Rectal smooth muscle tissue (tissue), 1 donor: ENCODE data around the gene PTPRR.
"Not testable (repeated sequence)": the region's sequence is repeated elsewhere in the genome, so short reads cannot be mapped to it uniquely, and the experiment has no call there.

Experiments
- H3K27ac ChIP-seq: one replicate; pipeline ENCODE4 v1.7.0; 2013; ENCODE audit warnings: low read depth, low read length, inconsistent platforms
- H3K27me3 ChIP-seq: one replicate; pipeline ENCODE4 v1.7.0; 2013; ENCODE audit warnings: low read length; ENCODE audit not compliant: control insufficient read depth, insufficient read depth
- H3K36me3 ChIP-seq: one replicate; pipeline ENCODE4 v1.7.0; 2013; ENCODE audit warnings: low read length; ENCODE audit not compliant: control insufficient read depth, insufficient read depth
- H3K4me1 ChIP-seq: one replicate; pipeline ENCODE4 v1.7.0; 2013; ENCODE audit warnings: low read length; ENCODE audit not compliant: control insufficient read depth, insufficient read depth
- H3K4me3 ChIP-seq: one replicate; pipeline ENCODE4 v1.7.0; 2013; ENCODE audit warnings: low read length
- H3K9ac ChIP-seq: one replicate; pipeline ENCODE4 v1.7.0; 2013; ENCODE audit warnings: low read length

The PTPRR gene

DNA sequence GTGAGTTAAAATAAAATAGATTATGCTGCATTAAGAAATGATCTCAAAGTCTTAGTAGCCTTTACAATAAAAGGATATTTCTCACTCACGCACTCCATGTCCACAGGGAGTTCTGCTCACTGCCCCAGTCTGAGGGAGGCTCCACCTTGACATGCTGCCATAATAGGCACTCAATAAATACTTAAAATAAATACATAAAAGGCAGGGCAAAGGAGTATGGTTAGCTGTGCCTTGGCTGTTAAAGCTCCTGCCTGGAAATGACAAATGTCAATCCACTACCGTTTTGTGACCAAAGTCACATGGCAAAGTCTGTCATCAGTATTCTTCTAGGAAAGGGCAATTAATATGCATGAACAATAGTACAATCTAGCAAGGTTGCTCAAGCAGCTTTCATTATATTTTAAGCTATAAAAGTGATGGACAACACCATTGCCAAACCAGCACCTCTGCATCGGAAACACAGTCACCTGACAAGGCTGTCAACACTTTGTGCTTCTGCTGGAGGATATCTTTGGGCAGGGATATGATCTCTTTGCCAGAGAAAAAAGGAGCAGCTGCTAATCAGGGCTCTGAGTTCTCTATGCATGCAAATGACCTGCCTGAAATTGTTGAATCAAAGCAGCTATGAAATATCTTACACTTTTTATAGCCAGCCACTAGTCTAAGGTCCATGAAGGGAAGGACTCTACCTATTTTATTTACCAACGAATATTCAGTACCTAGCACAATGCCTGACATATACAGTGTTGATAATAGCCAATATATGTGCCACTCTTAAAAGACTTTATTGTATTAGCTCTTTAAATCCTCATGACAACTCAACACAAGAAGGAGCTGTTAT is 90.1 kb downstream of the PTPRR start:
- H3K9ac ChIP-seq: no peak overlapping the region
- no peak overlapping the region for H3K27ac ChIP-seq
- no peaks in the 10 kb centered on the region for H3K27me3 ChIP-seq
- H3K4me1 ChIP-seq: no peaks in the 10 kb centered on the region
- no peaks in the 10 kb centered on the region for H3K36me3 ChIP-seq
- H3K4me3 ChIP-seq: no peak overlapping the region

DNA sequence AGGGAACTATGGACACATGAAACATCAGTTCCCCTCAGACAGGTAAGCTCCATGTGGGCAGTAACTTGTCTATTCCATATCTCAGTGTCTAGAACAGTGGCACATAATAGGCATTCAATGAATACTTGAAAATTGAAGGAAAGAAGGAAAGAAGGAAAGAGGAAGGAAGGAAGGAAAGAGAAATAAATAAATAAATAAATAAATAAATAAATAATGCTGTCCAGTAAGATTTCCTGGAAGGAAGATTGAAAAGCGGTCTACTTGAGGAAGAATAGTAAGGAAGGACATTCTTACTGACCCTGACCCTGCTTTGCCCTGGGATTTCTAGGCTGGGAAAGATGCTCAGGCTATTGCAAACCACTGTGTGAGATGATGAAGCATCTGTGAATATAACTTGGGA is 91.5 kb downstream of the PTPRR start:
- Histone ChIP-seq H3K4me1 (no peaks in the 10 kb centered on the region), H3K27ac (no peak overlapping the region), H3K9ac (no peak overlapping the region), H3K27me3 (no peaks in the 10 kb centered on the region), H3K36me3 (no peaks in the 10 kb centered on the region), H3K4me3 (no peak overlapping the region)

DNA sequence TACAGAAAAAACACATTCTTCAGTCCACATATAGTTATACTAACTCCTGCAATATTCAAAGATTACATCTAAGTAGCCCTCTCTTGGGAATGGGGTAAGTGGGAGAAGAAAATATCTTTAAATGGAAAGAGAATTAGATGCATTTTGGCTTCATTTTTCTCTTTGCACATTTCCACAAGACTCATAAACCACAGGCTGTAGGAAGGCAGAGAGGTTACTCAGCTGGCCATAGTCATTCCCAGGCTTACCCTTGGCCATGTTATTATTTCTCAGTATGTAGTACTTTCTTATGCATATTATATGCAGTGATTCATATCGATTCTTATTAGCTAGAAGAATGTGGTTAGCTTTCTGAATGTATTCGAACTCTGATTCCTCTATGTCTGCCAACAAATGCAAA is 92.2 kb downstream of the PTPRR start:
- no peaks in the 10 kb centered on the region for H3K27me3 ChIP-seq
- H3K9ac ChIP-seq: no peak overlapping the region
- H3K4me1 ChIP-seq: no peaks in the 10 kb centered on the region
- H3K4me3 ChIP-seq: no peak overlapping the region
- H3K27ac ChIP-seq: no peak overlapping the region
- H3K36me3 ChIP-seq: no peaks in the 10 kb centered on the region

DNA sequence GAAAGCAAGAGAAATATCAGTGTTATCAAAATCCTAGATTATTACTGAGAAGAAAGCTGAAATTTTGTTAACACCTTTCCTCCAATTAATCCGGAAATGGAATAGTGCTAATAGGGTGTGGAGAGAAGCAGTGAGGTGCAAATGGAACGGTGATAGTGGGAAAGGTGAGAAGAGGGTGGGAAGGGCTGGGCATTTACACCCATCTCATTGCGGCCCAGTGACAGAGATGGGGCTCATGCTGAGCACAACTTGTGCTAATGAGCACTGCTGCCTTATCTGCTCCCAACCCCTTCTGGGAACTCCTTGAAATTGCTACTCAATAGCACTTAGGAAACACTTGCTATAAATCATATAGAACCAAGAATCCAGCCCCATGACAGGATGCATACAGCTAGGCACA is 94.4 kb downstream of the PTPRR start:
- H3K4me1 ChIP-seq: no peaks in the 10 kb centered on the region
- H3K27me3 ChIP-seq: no peaks in the 10 kb centered on the region
- no peak overlapping the region for H3K9ac ChIP-seq
- H3K4me3 ChIP-seq: no peak overlapping the region
- H3K27ac ChIP-seq: no peak overlapping the region
- H3K36me3 ChIP-seq: no peaks in the 10 kb centered on the region

DNA sequence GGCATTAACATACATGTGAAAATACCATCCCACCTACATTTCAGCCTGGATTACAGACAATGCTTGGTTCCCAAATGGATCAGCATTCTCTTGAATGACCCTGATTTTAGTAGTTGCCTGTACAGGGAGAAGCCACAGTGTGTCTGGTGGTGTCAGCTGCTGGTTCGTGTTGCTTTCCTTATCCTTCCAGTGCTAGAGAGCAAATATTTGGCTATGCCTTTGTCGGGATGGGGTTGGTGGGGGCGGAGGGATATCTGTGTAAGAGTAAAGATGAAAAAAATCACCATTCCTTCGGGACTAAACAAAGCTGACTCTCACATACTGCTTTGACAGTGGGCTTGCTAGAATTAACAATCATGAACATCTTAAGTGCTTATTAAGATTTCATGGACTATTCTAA is 96.0 kb downstream of the PTPRR start:
- Histone ChIP-seq H3K4me1 (no peaks in the 10 kb centered on the region), H3K4me3 (no peak overlapping the region), H3K27me3 (no peaks in the 10 kb centered on the region), H3K9ac (no peak overlapping the region), H3K36me3 (no peaks in the 10 kb centered on the region), H3K27ac (no peak overlapping the region)

DNA sequence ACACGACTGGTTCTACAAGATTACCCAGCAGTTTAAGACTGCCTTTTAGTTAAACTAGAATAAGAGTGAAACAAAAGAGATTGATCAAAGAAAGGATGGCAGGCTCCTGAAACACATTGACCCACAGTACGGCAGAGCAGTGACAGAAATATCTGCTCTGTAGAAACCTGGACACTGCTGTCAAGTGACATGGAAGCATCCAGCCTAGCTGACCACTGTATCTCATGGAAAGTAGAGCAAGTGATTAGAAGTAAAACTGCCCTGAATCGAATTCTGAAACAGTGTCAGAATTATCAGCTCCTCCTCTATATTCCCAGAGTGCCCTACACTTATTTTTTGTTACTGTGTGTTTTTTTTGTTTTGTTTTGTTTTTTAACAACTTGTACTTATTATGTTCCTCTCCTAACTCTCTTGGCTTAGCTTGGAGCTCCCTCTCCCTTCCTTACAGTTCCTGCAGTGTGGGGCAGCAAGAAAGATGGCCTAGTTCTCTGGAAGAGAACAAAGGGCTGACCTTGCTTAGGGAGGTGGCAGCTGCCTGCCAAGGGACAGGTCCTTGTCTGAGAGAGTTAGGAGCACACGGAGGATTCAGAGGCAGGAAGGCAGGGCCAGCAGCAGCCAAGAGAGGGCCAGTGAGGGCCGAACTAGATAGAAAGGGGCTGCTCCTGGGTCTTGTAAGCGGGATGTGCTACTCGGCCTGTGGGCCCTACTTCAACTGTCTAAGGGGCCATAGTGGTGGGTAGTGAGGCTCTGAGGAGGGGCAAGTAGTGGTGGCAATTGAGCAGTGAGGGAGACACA is 97.2 kb downstream of the PTPRR start:
- no peaks in the 10 kb centered on the region for H3K27me3 ChIP-seq
- no peak overlapping the region for H3K9ac ChIP-seq
- H3K4me1 ChIP-seq: no peaks in the 10 kb centered on the region
- H3K36me3 ChIP-seq: no peaks in the 10 kb centered on the region
- H3K27ac ChIP-seq: no peak overlapping the region
- H3K4me3 ChIP-seq: no peak overlapping the region

DNA sequence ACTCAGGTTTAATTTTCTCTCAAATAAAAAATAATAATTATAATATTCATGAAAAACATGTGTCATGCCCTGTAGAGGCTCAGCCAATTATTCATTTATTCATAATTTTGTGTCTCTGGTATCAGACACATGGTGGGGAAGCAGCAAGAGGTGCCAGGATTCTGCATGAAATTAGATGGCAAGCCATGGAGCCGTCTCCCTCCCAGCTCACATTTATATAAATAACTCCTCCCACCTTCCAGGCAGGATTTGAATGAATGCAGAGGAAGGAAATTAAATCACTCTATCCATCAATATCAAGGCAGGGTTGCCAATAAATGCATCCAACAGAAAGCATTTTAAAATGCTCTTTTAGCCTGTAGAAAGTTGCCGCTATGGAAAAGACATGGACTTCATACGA is 98.1 kb downstream of the PTPRR start:
- no peaks in the 10 kb centered on the region for H3K36me3 ChIP-seq
- H3K27me3 ChIP-seq: no peaks in the 10 kb centered on the region
- no peak overlapping the region for H3K9ac ChIP-seq
- H3K4me3 ChIP-seq: no peak overlapping the region
- H3K4me1 ChIP-seq: no peaks in the 10 kb centered on the region
- H3K27ac ChIP-seq: no peak overlapping the region

DNA sequence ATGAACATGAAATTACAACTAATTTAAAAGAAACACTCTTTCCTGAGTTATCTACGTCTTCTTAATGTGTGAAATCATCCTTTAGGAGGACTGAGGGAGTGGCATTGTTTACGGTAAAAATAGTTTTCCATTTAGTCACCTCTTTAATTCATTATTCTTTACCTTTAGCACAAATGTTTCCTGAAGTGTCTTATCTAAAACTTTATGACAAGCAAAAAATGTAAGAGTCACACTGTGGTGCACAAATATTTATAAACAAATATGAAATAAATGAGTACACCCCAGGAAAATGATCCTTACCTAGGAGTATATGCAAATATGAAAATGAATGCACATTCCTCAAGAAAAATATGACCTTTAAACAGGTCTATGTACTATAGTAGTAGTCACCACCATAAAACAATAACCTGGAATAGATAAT is 104.6 kb downstream of the PTPRR start:
- no peaks in the 10 kb centered on the region for H3K36me3 ChIP-seq
- no peak overlapping the region for H3K4me3 ChIP-seq
- H3K4me1 ChIP-seq: no peaks in the 10 kb centered on the region
- no peak overlapping the region for H3K9ac ChIP-seq
- no peaks in the 10 kb centered on the region for H3K27me3 ChIP-seq
- no peak overlapping the region for H3K27ac ChIP-seq

DNA sequence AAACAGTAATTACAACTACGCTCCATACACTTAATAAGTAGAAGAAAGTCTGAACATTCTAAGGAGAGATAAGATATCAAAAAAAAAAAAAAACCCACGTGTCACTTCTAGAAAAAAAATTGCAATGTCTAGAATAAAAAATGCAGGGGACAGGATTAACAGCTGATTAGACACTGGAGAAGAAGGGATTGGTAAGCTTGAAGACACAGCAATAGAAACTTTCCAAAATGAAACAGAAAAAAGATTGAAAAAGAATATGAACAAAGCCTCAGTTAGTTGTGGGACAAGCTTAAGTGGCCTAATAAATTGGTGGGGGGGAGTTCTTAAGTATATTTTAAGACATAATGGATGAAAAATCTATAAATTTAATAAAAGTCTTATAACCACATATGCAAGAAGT is 105.5 kb downstream of the PTPRR start:
- no peak overlapping the region for H3K27ac ChIP-seq
- H3K9ac ChIP-seq: no peak overlapping the region
- no peaks in the 10 kb centered on the region for H3K4me1 ChIP-seq
- H3K36me3 ChIP-seq: no peaks in the 10 kb centered on the region
- H3K4me3 ChIP-seq: no peak overlapping the region
- no peaks in the 10 kb centered on the region for H3K27me3 ChIP-seq

DNA sequence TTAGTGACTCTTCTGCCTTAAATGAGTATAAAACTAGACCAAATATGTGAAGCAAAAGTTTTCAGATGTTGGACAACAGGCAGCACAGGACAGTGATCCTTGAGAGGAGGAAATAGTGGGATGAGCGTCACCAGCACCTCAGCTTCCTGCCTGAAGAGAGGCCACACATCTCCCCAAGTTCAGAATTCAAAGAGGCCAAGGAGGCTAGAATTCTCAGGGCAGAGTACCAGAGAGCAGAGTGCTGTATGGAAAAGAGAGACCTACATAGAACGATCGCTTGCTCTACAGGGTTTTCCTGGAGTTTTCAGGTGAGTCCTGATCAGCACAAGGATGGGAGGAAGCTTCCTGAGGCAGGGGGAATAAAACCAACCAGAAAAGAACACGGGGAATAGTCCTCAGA is 107.0 kb downstream of the PTPRR start:
- no peaks in the 10 kb centered on the region for H3K27me3 ChIP-seq
- H3K4me1 ChIP-seq: no peaks in the 10 kb centered on the region
- H3K4me3 ChIP-seq: no peak overlapping the region
- no peak overlapping the region for H3K9ac ChIP-seq
- H3K36me3 ChIP-seq: no peaks in the 10 kb centered on the region
- no peak overlapping the region for H3K27ac ChIP-seq

DNA sequence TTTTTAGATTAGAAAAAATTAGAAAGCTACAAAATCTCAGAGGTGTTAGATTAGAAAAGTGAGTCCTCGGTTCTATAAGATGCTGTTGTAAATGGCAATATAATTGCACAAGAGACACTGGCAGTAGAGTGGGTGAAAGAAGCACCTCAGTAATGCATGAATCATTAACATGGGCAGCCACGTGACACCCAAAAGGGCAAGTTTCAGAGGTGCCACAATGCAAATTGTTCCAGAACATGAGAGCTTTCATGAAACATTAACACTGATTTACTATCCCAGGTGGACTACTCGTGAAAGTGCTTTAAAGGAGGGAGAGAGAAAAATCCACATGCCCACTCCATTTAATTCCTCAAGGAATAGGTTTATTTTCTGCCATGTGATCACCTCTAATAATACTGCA is 108.4 kb downstream of the PTPRR start:
- no peak overlapping the region for H3K4me3 ChIP-seq
- H3K9ac ChIP-seq: no peak overlapping the region
- H3K36me3 ChIP-seq: no peaks in the 10 kb centered on the region
- no peak overlapping the region for H3K27ac ChIP-seq
- no peaks in the 10 kb centered on the region for H3K4me1 ChIP-seq
- no peaks in the 10 kb centered on the region for H3K27me3 ChIP-seq

DNA sequence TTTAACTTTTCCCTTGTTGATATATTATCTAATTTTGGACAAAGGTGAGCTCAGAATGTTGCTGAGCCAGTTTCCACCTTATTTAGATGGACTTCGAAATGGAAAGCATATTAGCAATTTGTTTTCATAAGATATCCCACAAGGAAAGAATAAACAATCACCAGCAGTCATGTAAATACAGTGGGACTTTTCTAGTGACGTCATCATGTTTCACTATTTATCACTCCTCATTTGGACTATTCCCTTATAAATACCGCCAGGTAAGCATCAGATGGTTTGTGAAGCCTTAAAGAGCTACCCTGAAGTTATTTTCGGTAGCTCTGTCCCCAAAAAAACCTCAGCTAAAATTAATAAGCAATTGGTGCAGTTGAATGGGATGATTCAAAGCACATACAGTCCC is 110.7 kb downstream of the PTPRR start:
- no peaks in the 10 kb centered on the region for H3K4me1 ChIP-seq
- H3K27ac ChIP-seq: no peak overlapping the region
- no peaks in the 10 kb centered on the region for H3K27me3 ChIP-seq
- no peak overlapping the region for H3K4me3 ChIP-seq
- no peaks in the 10 kb centered on the region for H3K36me3 ChIP-seq
- H3K9ac ChIP-seq: no peak overlapping the region

DNA sequence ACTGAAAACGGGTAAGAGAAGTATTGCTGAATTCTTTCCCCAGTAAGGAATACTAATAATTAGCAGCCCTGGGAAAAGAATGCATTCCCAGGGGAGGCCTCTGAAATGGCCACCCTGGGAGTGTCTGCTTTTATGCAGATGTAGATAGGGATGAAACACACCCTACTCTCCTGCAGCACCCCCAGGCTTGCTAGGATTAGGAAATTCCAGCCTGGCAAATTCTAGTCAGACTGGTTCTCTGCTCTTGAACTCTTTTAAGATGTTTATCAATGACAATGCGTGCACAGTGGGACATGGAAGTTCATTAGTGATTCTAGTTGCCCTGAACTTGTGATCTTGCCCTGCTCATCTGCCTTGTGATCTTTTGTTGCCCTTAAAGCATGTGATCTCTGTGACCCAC is 112.5 kb downstream of the PTPRR start:
- H3K27me3 ChIP-seq, H3K36me3 ChIP-seq, H3K4me3 ChIP-seq, H3K9ac ChIP-seq, H3K27ac ChIP-seq, H3K4me1 ChIP-seq: not testable (repeated sequence)
